IMR-90 (cell line): Measurements from ENCODE around the gene PPP1R3F. TPM values are rescaled to one million over a fixed set of nuclear protein-coding genes. Genes with fewer than 3 reads are reported as not detected.

Source experiments
- ATAC-seq: fragments of 200-7000 bp; cut with Tn5 transposase; 2 replicates; pipeline ENCODE4 v1.9.1; 2020; ENCODE audit warnings: low read depth, mild to moderate bottlenecking, moderate library complexity
- BruUV-seq: library from RNA; stranded (reverse); fragments of 400-500 nt; replicated peaks from 2 replicates; lab custom pipeline; 2021; lab: Mats Ljungman, UMichigan
- CTCF ChIA-PET: fragments of 300-600 bp; formaldehyde crosslinking; extraction: SDS; loops from one replicate; lab custom pipeline; 2021; ENCODE audit warnings: antibody characterized with exemption; lab: Yijun Ruan, JAX
- POLR2A ChIA-PET: fragments of 300-600 bp; sonication (Branson Sonifier 250); formaldehyde crosslinking; loops from one replicate; lab custom pipeline; 2022; ENCODE audit warnings: antibody characterized with exemption; ENCODE audit not compliant: unreplicated experiment; lab: Charles Lee
- DNase-seq: peaks from one replicate; pipeline ENCODE4 v3.0.0; 2013
- H2AFZ ChIP-seq: replicated peaks from 2 replicates; pipeline ENCODE3; 2013; ENCODE audit warnings: low read length, mild to moderate bottlenecking; ENCODE audit not compliant: poor library complexity
- H2AK5ac ChIP-seq: 2 replicates; pipeline ENCODE4 v1.6.1; 2013; ENCODE audit warnings: low read depth, low read length, inconsistent platforms
- H2AK9ac ChIP-seq: replicated peaks from 2 replicates; pipeline ENCODE3; 2013; ENCODE audit warnings: mild to moderate bottlenecking, low read depth, low read length, moderate library complexity; ENCODE audit not compliant: poor library complexity
- H2BK120ac ChIP-seq: 2 replicates; pipeline ENCODE4 v1.6.1; 2013; ENCODE audit warnings: low read depth, low read length, inconsistent platforms
- H2BK15ac ChIP-seq: 3 replicates; pipeline ENCODE4 v1.6.1; 2013; ENCODE audit warnings: low read depth, low read length, inconsistent platforms
- H2BK20ac ChIP-seq: 2 replicates; pipeline ENCODE4 v1.6.1; 2013; ENCODE audit warnings: low read depth, mild to moderate bottlenecking, inconsistent platforms, low read length, moderate library complexity
- H2BK5ac ChIP-seq: 2 replicates; pipeline ENCODE4 v1.6.1; 2013; ENCODE audit warnings: mild to moderate bottlenecking, low read depth, low read length, inconsistent platforms; ENCODE audit not compliant: poor library complexity, severe bottlenecking
- H3K14ac ChIP-seq: replicated peaks from 2 replicates; pipeline ENCODE4 v1.6.1; 2013; ENCODE audit warnings: low read depth, low read length, inconsistent platforms
- H3K18ac ChIP-seq: 2 replicates; pipeline ENCODE4 v1.6.1; 2013; ENCODE audit warnings: low read depth, low read length, control low read depth
- H3K23ac ChIP-seq: 2 replicates; pipeline ENCODE4 v1.6.1; 2013; ENCODE audit warnings: low read depth, low read length, inconsistent platforms
- H3K27ac ChIP-seq: 2 replicates; pipeline ENCODE4 v1.5.1; 2013; ENCODE audit warnings: mild to moderate bottlenecking, control low read depth, low read length; ENCODE audit not compliant: insufficient read depth
- H3K27me3 ChIP-seq: 2 replicates; pipeline ENCODE4 v1.6.1; 2013; ENCODE audit warnings: low read length; ENCODE audit not compliant: control insufficient read depth, insufficient read depth
- H3K36me3 ChIP-seq: 2 replicates; pipeline ENCODE4 v1.6.1; 2013; ENCODE audit warnings: low read length, mixed read lengths; ENCODE audit not compliant: control insufficient read depth, insufficient read depth
- H3K4ac ChIP-seq: 2 replicates; pipeline ENCODE4 v1.6.1; 2013; ENCODE audit warnings: low read depth, low read length, inconsistent platforms
- H3K4me1 ChIP-seq: 2 replicates; pipeline ENCODE4 v1.6.1; 2013; ENCODE audit warnings: low read length, mixed read lengths; ENCODE audit not compliant: control insufficient read depth, insufficient read depth
- H3K4me2 ChIP-seq: 2 replicates; pipeline ENCODE4 v1.6.1; 2013; ENCODE audit warnings: low read depth, mild to moderate bottlenecking, control low read depth, low read length, moderate library complexity
- H3K4me3 ChIP-seq: 2 replicates; pipeline ENCODE4 v1.5.1; 2013; ENCODE audit warnings: low read depth, mild to moderate bottlenecking, control low read depth, low read length, moderate library complexity; ENCODE audit not compliant: insufficient read depth
- H3K56ac ChIP-seq: 2 replicates; pipeline ENCODE4 v1.6.1; 2013; ENCODE audit warnings: low read length, inconsistent platforms; ENCODE audit not compliant: insufficient read depth; ENCODE audit errors: extremely low read depth
- H3K79me1 ChIP-seq, 2 experiments: 2 replicates each; pipeline ENCODE4 v1.6.1; 2013; ENCODE audit warnings: low read length in 2 of 2, inconsistent platforms in 1 of 2, low read depth in 1 of 2
- H3K9ac ChIP-seq: 2 replicates; pipeline ENCODE4 v1.6.1; 2013; ENCODE audit warnings: low read depth, low read length, control low read depth
- H3K9me1 ChIP-seq: 2 replicates; pipeline ENCODE4 v1.6.1; 2013; ENCODE audit warnings: low read length, inconsistent platforms; ENCODE audit not compliant: insufficient read depth
- H3K9me3 ChIP-seq: 2 replicates; pipeline ENCODE4 v1.6.1; 2013; ENCODE audit warnings: low read length; ENCODE audit not compliant: control insufficient read depth, insufficient read depth
- H4K20me1 ChIP-seq: 2 replicates; pipeline ENCODE4 v1.6.1; 2013; ENCODE audit warnings: low read length, inconsistent platforms; ENCODE audit not compliant: insufficient read depth
- H4K5ac ChIP-seq: 2 replicates; pipeline ENCODE4 v1.6.1; 2013; ENCODE audit warnings: mild to moderate bottlenecking, low read depth, low read length, control low read depth
- H4K8ac ChIP-seq, 2 experiments: 2 replicates each; pipeline ENCODE4 v1.6.1; 2013; ENCODE audit warnings: low read depth in 2 of 2, low read length in 2 of 2, control low read depth in 1 of 2, inconsistent platforms in 1 of 2
- H4K91ac ChIP-seq: 2 replicates; pipeline ENCODE4 v1.6.1; 2013; ENCODE audit warnings: low read depth, low read length, inconsistent platforms; ENCODE audit not compliant: insufficient read depth
- BHLHE40 ChIP-seq: fragments of 150-350 bp; IDR thresholded peaks from 2 replicates; pipeline ENCODE4 v1.6.1; 2016; ENCODE audit warnings: mild to moderate bottlenecking, low read depth, low read length
- CEBPB ChIP-seq: IDR thresholded peaks from 2 replicates; pipeline ENCODE4 v1.6.1; 2012; ENCODE audit warnings: low read depth, low read length, improper control_type of control experiment
- CHD1 ChIP-seq: IDR thresholded peaks from 2 replicates; pipeline ENCODE4 v1.6.1; 2012; ENCODE audit warnings: low read depth, low read length, improper control_type of control experiment
- FOS ChIP-seq: fragments of 150-350 bp; IDR thresholded peaks from 2 replicates; pipeline ENCODE4 v1.6.1; 2016; ENCODE audit warnings: low read depth, low read length
- MAFK ChIP-seq: IDR thresholded peaks from 2 replicates; pipeline ENCODE4 v1.6.1; 2012; ENCODE audit warnings: low read depth, low read length, improper control_type of control experiment
- MAZ ChIP-seq: IDR thresholded peaks from 2 replicates; pipeline ENCODE4 v1.6.1; 2012; ENCODE audit warnings: low read depth, mild to moderate bottlenecking, low read length, improper control_type of control experiment, moderate library complexity, borderline replicate concordance
- MXI1 ChIP-seq: IDR thresholded peaks from 2 replicates; pipeline ENCODE4 v1.6.1; 2012; ENCODE audit warnings: low read depth, mild to moderate bottlenecking, low read length, moderate library complexity, borderline replicate concordance
- NFE2L2 ChIP-seq: fragments of 150-350 bp; IDR thresholded peaks from 2 replicates; pipeline ENCODE4 v1.6.1; 2016; ENCODE audit warnings: low read depth, mild to moderate bottlenecking, low read length
- POLR2A ChIP-seq: IDR thresholded peaks from 2 replicates; pipeline ENCODE4 v1.6.1; 2012; ENCODE audit warnings: mild to moderate bottlenecking, low read depth, low read length
- RAD21 ChIP-seq: IDR thresholded peaks from 2 replicates; pipeline ENCODE4 v1.6.1; 2012; ENCODE audit warnings: low read length, improper control_type of control experiment
- RCOR1 ChIP-seq: IDR thresholded peaks from 2 replicates; pipeline ENCODE4 v1.6.1; 2012; ENCODE audit warnings: mild to moderate bottlenecking, low read length, improper control_type of control experiment; ENCODE audit not compliant: insufficient replicate concordance
- RFX5 ChIP-seq: IDR thresholded peaks from 2 replicates; pipeline ENCODE4 v1.8.0; 2012; ENCODE audit warnings: low read depth, mild to moderate bottlenecking, low read length, moderate library complexity
- SMC3 ChIP-seq: fragments of 150-350 bp; IDR thresholded peaks from 2 replicates; pipeline ENCODE4 v1.6.1; 2016; ENCODE audit warnings: low read depth, mild to moderate bottlenecking, antibody characterized with exemption, low read length, moderate library complexity
- WGBS, 2 experiments: methylation state at CpG; one replicate each; pipeline versions ENCODE4 v1.1.5 to v1.1.7; 2013; ENCODE audit warnings: missing lambda C conversion rate in 2 of 2; ENCODE audit not compliant: insufficient read length in 1 of 2; ENCODE audit errors: extremely low coverage in 2 of 2; 5-methylcytosine and 5-hydroxymethylcytosine counted together
- dilution Hi-C: fragments of 300-500 bp; cut with HindIII; formaldehyde crosslinking; loops from one replicate; pipeline ENCODE4 v1.14.3; 2018; ENCODE audit warnings: low sequenced_read_pairs; ENCODE audit not compliant: unreplicated experiment
- in situ Hi-C: fragments of 300-500 bp; cut with MboI; formaldehyde crosslinking; loops from 3 replicates; pipeline ENCODE4 v1.14.3; 2019; ENCODE audit warnings: low sequenced_read_pairs, inconsistent platforms, mixed read lengths
- intact Hi-C: fragments of 100-400 bp; cut with micrococcal nuclease; formaldehyde crosslinking; loops from 2 replicates; pipeline ENCODE4 v1.10.0; 2022
- polyA plus RNA-seq, 3 experiments: library from polyadenylated mRNA; depleted of rRNA; stranded (reverse); fragments of >200 nt; gene quantifications; 2 replicates each; pipeline ENCODE4 v1.2.3, GENCODE V29; 2012; ENCODE audit warnings: low replicate concordance in 1 of 3
- total RNA-seq: library from RNA; depleted of rRNA; stranded (reverse); fragments of >200 nt; gene quantifications from 2 replicates; pipeline ENCODE4 v1.2.3, GENCODE V29; 2012
- TF ChIP-seq, protein P1 (sequence below): conservative IDR thresholded peaks from 2 replicates; pipeline ENCODE4 v1.5.1; 2012; ENCODE audit warnings: mild to moderate bottlenecking, low read depth, low read length, improper control_type of control experiment
- TF ChIP-seq, protein P2 (sequence below): fragments of 150-350 bp; IDR thresholded peaks from 2 replicates; pipeline ENCODE4 v1.6.1; 2017; ENCODE audit warnings: mild to moderate bottlenecking, antibody characterized with exemption, low read length, low read depth
- TF ChIP-seq, protein P3 (sequence below): fragments of 150-350 bp; IDR thresholded peaks from 2 replicates; pipeline ENCODE4 v1.6.1; 2016; ENCODE audit warnings: low read depth, mild to moderate bottlenecking, low read length, moderate library complexity, borderline replicate concordance

PPP1R3F gene
- total and polyA plus RNA-seq, 2 of the 4 experiments (the other 2 are of a cell fraction): 0.72 to 1.7 TPM

DNA sequence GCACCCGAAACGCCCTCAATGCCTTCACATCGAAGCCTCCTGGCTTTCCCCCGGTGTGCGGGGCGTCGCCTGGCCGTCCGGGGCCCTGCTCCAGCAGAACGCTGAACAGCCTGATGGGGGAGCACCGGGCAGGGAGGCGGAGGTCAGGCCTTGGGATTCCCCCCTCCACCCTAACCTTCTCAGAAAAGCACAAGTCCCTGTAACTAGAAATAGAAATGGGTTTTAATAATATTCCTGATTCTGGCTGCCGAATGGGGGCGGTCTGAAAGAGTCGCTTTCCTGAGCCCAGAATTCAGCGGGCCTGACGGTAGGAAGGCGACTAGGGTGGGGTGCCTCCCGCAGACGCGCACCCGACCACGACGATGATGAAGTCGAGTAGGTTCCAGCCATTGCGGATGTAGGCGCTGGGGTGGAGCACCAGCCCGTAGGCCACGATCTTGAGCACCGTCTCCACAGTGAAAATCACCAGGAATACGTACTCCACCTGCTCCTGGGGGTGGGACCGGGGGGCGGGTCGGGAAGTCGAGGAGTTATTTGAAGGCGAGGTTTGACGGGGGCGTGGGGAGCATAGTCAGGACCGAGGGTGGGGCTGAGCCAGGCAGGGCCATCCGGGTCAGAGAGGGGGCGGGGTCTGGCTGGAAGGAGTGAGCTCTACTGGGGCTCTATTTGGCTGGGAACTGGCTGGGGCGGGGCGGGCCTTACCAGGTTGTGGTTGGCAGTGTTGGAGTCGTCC lies 38.9 kb upstream of the PPP1R3F start:
- Histone ChIP-seq H2AK9ac (no peak overlapping the region), H3K4me1 (no peaks in the 10 kb centered on the region), H4K91ac (no peak overlapping the region), H2BK15ac (no peak overlapping the region), H3K4ac (no peak overlapping the region), H3K4me2 (no peak overlapping the region; the same call in 1 of the 2 replicates), H3K9me3 (peaks cover 3% of the 10 kb centered on the region; the same call in 1 of the 2 replicates), H3K23ac (no peak overlapping the region), H3K36me3 (no peaks in the 10 kb centered on the region), H2AFZ (peak overlapping the region; percentile 78), H2BK5ac (no peak overlapping the region), H2AK5ac (no peak overlapping the region), H3K4me3 (no peak overlapping the region), H2BK20ac (no peak overlapping the region), H3K14ac (no peak overlapping the region), H2BK120ac (no peak overlapping the region), H3K18ac (no peak overlapping the region), H3K27me3 (no peaks in the 10 kb centered on the region; the same call in 1 of the 2 replicates), H3K9ac (no peak overlapping the region), H4K5ac (no peak overlapping the region), H4K20me1 (no peaks in the 10 kb centered on the region), H3K79me1 (no peaks in the 10 kb centered on the region), H3K56ac (no peak overlapping the region), H3K9me1 (no peaks in the 10 kb centered on the region), H3K27ac (no peak overlapping the region), H4K8ac (no peak overlapping the region)
- ChIA-PET CTCF (no interaction called here), POLR2A (no interaction called here)
- DNase-seq (no peak), ATAC-seq (no peak)
- WGBS, 2 experiments: 55% methylated on average over 18 of the region's 44 CpGs; no CpG with 5 or more reads in 1 of the 2 experiments
- BruUV-seq: no TSS peak
- no peak for TF ChIP-seq BHLHE40
- no peak for TF ChIP-seq SMC3
- TF ChIP-seq CEBPB: no peak
- TF ChIP-seq RCOR1: no peak
- TF ChIP-seq MAFK: no peak
- TF ChIP-seq, protein P1, sequence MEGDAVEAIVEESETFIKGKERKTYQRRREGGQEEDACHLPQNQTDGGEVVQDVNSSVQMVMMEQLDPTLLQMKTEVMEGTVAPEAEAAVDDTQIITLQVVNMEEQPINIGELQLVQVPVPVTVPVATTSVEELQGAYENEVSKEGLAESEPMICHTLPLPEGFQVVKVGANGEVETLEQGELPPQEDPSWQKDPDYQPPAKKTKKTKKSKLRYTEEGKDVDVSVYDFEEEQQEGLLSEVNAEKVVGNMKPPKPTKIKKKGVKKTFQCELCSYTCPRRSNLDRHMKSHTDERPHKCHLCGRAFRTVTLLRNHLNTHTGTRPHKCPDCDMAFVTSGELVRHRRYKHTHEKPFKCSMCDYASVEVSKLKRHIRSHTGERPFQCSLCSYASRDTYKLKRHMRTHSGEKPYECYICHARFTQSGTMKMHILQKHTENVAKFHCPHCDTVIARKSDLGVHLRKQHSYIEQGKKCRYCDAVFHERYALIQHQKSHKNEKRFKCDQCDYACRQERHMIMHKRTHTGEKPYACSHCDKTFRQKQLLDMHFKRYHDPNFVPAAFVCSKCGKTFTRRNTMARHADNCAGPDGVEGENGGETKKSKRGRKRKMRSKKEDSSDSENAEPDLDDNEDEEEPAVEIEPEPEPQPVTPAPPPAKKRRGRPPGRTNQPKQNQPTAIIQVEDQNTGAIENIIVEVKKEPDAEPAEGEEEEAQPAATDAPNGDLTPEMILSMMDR: no peak
- TF ChIP-seq, protein P2, sequence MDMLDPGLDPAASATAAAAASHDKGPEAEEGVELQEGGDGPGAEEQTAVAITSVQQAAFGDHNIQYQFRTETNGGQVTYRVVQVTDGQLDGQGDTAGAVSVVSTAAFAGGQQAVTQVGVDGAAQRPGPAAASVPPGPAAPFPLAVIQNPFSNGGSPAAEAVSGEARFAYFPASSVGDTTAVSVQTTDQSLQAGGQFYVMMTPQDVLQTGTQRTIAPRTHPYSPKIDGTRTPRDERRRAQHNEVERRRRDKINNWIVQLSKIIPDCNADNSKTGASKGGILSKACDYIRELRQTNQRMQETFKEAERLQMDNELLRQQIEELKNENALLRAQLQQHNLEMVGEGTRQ: no peak
- TF ChIP-seq NFE2L2: no peak
- no peak for TF ChIP-seq RFX5
- no peak for TF ChIP-seq FOS
- TF ChIP-seq, protein P3, sequence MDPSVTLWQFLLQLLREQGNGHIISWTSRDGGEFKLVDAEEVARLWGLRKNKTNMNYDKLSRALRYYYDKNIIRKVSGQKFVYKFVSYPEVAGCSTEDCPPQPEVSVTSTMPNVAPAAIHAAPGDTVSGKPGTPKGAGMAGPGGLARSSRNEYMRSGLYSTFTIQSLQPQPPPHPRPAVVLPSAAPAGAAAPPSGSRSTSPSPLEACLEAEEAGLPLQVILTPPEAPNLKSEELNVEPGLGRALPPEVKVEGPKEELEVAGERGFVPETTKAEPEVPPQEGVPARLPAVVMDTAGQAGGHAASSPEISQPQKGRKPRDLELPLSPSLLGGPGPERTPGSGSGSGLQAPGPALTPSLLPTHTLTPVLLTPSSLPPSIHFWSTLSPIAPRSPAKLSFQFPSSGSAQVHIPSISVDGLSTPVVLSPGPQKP: no peak
- TF ChIP-seq POLR2A: no peak
- no peak for TF ChIP-seq RAD21
- no peak for TF ChIP-seq CHD1
- no peak for TF ChIP-seq MXI1
- no peak for TF ChIP-seq MAZ
- dilution Hi-C loops (no loop called here), in situ Hi-C loops (no loop called here), intact Hi-C loops (no loop called here)
